ENCODE results near the gene ZNF350. TPM values are rescaled to one million over a fixed set of nuclear protein-coding genes. Genes with fewer than 3 reads are reported as not detected.

Gene ZNF350
- 3.6 to 6.0 TPM (median 5.3 TPM) in 5 replicates for total RNA-seq (2022; extraction: Qiagen RNA extraction)

DNA sequence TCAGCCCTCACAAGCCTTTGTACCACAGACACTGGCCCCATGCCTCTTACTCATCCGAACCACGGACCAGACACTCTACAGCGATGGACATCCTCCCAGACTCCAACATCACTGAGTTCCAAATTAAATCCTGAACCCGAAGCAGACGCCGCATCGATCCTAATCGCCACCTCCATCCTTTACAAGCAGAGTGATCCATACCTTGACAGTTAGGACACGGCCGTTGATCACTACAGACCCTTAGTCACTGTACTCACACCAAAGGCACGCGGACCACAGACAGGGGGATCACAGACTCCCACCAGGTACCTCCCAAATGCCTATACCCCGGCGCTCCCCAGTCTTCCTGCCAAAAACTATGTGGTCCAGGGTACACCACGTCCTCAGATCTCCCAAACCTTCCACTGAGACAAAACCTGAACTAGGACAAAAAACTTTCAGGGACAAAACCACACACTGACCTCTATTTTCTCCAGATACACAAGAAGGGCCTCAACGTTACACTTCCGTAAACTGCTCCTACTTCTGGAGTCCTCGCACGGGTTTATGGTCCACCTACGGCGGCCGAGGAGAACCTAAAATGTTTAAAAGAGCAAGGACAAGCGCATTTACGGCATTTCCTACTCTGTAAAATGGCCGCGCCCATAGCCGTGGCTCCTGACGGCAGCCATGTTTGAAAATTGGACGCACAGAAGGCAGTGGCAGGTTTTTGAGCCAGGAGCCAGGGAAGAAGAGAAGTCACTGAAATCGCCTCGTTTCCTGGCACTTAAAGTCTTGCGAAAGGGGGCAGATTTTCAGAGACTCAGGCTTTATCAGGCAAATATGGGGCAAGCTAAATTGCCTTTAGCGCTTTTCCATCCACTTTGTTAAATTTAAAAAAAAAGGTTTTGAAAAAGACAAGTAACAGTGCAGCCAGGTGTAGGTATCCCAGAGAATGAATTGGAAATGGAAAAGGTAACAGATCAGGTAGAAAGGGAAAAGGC, at the start of gene ZNF350:
ZNF350 (minus strand) TSS at position 532 of the 983 bp plus-strand sequence. CDS start 12,480 bp downstream, outside the sequence.

GRCh38 chr19:52028027-52028779, 41.6 kb upstream of the ZNF350 start, which contains the start of gene ZNF614:
Gene ZNF614 (minus strand): TSS chr19:52028379. CDS start chr19:52025745, 2,634 bp downstream.

GRCh38 chr19:52007806-52008557, 21.3 kb upstream of the ZNF350 start, which contains the start of gene ZNF615:
Gene ZNF615 (minus strand): TSS chr19:52008211. CDS start chr19:52003711, 4,500 bp downstream.

DNA sequence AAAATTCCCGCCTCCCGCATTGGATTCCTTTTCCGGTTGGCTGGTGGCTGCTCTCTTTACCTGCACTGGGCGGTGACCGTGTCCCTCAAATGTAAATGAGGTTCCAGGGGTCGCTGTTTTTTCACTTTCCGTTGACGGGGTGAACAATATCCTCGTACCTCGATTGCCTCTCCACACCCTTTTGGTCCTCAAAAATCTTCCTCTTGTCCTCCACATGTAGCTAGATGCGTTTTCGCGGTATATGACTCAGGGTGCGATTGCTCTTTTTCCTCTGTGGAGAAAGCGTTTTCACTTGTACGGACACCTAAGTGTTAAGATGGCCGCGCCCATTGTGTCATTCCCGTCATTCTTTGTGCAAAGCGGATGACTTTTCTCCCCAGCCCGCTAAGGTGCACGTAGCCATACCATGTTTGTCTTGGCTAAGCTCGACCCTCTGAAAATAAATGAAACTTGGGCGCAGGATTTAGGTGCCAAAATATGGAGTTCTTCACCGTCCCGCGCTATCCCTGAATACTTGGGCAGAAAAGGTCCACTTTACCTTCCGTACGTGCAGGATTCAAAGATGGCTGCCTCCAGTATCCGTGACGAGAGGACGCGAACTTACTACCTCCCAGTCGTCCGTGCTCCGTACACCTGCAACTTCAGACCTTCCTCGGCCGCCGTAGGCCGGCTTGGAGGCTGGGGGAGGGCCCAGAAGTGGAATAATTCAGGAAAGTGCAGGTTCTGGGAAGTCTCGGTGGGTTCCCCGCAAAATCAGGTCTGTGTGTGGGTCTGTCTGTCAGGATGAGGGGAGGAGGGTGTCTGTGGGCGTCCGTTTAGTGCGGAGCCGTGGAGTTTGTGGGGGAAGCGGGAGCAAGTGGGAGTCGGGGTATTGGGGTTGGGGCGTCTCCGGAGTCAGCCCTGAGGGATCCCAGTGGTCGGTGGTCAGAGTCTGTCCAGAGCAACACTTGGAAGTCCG, 59.6 kb downstream of the ZNF350 start, which contains the start of gene ZNF613:
ZNF613 (plus strand) TSS at position 689 of the 958 bp plus-strand sequence. CDS start 8,749 bp downstream, outside the sequence.

Other genes with a start within 250 kb of the ZNF350 start
- 0.08 to 0.28 TPM (median 0.15 TPM) in 5 replicates for gene FPR1, start 235.0 kb downstream of the ZNF350 start, total RNA-seq (2022; extraction: Qiagen RNA extraction)
- gene FPR2, start 225.7 kb downstream of the ZNF350 start, total RNA-seq (2022; extraction: Qiagen RNA extraction), result not detected in 5 replicates
- gene FPR3, start 191.7 kb downstream of the ZNF350 start, total RNA-seq (2022; extraction: Qiagen RNA extraction), result not detected in 5 replicates
- gene ZNF577, start 98.9 kb downstream of the ZNF350 start, total RNA-seq (2022; extraction: Qiagen RNA extraction), result 0.06 to 0.13 TPM (median 0.09 TPM) in 4 of 5 replicates, not detected in the other
- 0.16 to 0.29 TPM (median 0.20 TPM) in 5 replicates for gene ZNF649, start 81.8 kb downstream of the ZNF350 start, total RNA-seq (2022; extraction: Qiagen RNA extraction)
- 1.2 to 2.0 TPM (median 1.2 TPM) in 5 replicates for gene ZNF613, start 59.4 kb downstream of the ZNF350 start, total RNA-seq (2022; extraction: Qiagen RNA extraction)
- 3.1 to 5.1 TPM (median 4.5 TPM) in 5 replicates for gene ZNF615, start 21.4 kb upstream of the ZNF350 start, total RNA-seq (2022; extraction: Qiagen RNA extraction)
- 3.0 to 3.8 TPM (median 3.2 TPM) in 5 replicates for gene ZNF614, start 41.5 kb upstream of the ZNF350 start, total RNA-seq (2022; extraction: Qiagen RNA extraction)
- 1.1 to 2.0 TPM (median 1.8 TPM) in 5 replicates for gene ZNF432, start 62.0 kb upstream of the ZNF350 start, total RNA-seq (2022; extraction: Qiagen RNA extraction)
- 1.7 to 2.5 TPM (median 2.0 TPM) in 5 replicates for gene ZNF841, start 108.9 kb upstream of the ZNF350 start, total RNA-seq (2022; extraction: Qiagen RNA extraction)
- 0.78 to 1.1 TPM (median 1.1 TPM) in 5 replicates for gene ZNF616, start 153.1 kb upstream of the ZNF350 start, total RNA-seq (2022; extraction: Qiagen RNA extraction)
- gene ZNF836, start 184.8 kb upstream of the ZNF350 start, total RNA-seq (2022; extraction: Qiagen RNA extraction), result 0.61 to 1.3 TPM (median 0.98 TPM) in 5 replicates
- gene PPP2R1A, start 203.2 kb upstream of the ZNF350 start, total RNA-seq (2022; extraction: Qiagen RNA extraction), result 207 to 293 TPM (median 288 TPM) in 5 replicates